Tibial nerve (tissue), 4 donors: ENCODE results near the gene ZBTB5. TPM values are rescaled to one million over a fixed set of nuclear protein-coding genes. Genes with fewer than 3 reads are reported as not detected.
"Not testable (repeated sequence)": the region's sequence is repeated elsewhere in the genome, so short reads cannot be mapped to it uniquely, and the experiment has no call there.

Source experiments
- DNase-seq, 2 donors: peaks; one replicate each; pipeline ENCODE4 v3.0.0-alpha.2; 2019; ENCODE audit warnings: low spot score in 2 of 2
- H3K27ac ChIP-seq, 4 donors: fragments of 200-600 bp; sonication (generic) in 3 of 4; one replicate each; pipeline ENCODE4 v1.5.1; 2017 to 2019; ENCODE audit warnings: mild to moderate bottlenecking in 1 of 4
- H3K27me3 ChIP-seq, 2 donors: fragments of 200-600 bp; sonication (generic) in 1 of 2; one replicate each; pipeline versions ENCODE4 v1.5.1 to v1.6.0; 2017 to 2019
- H3K36me3 ChIP-seq, 3 donors: fragments of 200-600 bp; sonication (generic); one replicate each; pipeline ENCODE4 v1.5.1; 2018 to 2019
- H3K4me1 ChIP-seq, 4 donors: fragments of 200-600 bp; sonication (generic) in 3 of 4; one replicate each; pipeline ENCODE4 v1.5.1; 2017 to 2019
- H3K4me3 ChIP-seq, 4 donors: fragments of 200-600 bp; sonication (generic) in 3 of 4; one replicate each; pipeline ENCODE4 v1.5.1; 2017 to 2019; ENCODE audit warnings: mild to moderate bottlenecking in 1 of 4, moderate library complexity in 1 of 4
- H3K9me3 ChIP-seq, 4 donors: fragments of 200-600 bp; sonication (generic) in 3 of 4; one replicate each; pipeline ENCODE4 v1.5.1; 2017 to 2019
- EP300 ChIP-seq, 2 donors: sonication (generic); formaldehyde crosslinking; IDR thresholded peaks; one replicate each; pipeline ENCODE4 v1.6.1; 2017; ENCODE audit warnings: antibody characterized with exemption in 2 of 2, mild to moderate bottlenecking in 1 of 2
- POLR2A ChIP-seq, 2 donors: fragments of 450-650 bp; IDR thresholded peaks; one replicate each; pipeline ENCODE4 v1.6.1; 2017; ENCODE audit warnings: antibody characterized with exemption in 2 of 2, mild to moderate bottlenecking in 2 of 2, moderate library complexity in 2 of 2
- WGBS, 2 donors: methylation state at CpG; one replicate each; pipeline ENCODE4 v1.1.5; 2018; 5-methylcytosine and 5-hydroxymethylcytosine counted together
- total RNA-seq, 4 donors: library from RNA; depleted of rRNA; stranded (reverse); fragments of >200 nt; gene quantifications; one replicate each; pipeline ENCODE4 v1.1.0, GENCODE V29; 2016
- TF ChIP-seq, protein P1 (sequence below), 5 experiments: fragments of 200-600 bp in 3 of 5; fragments of 450-650 bp in 2 of 5; sonication (generic) in 3 of 5; IDR thresholded peaks; one replicate each; pipeline ENCODE4 v1.5.1; 2016 to 2019; ENCODE audit warnings: antibody characterized with exemption in 5 of 5, mild to moderate bottlenecking in 3 of 5, moderate library complexity in 2 of 5

ZBTB5 gene
- total RNA-seq, 4 donors from 2014 or later, result 9.6 to 15.1 (median 13.5) TPM

DNA sequence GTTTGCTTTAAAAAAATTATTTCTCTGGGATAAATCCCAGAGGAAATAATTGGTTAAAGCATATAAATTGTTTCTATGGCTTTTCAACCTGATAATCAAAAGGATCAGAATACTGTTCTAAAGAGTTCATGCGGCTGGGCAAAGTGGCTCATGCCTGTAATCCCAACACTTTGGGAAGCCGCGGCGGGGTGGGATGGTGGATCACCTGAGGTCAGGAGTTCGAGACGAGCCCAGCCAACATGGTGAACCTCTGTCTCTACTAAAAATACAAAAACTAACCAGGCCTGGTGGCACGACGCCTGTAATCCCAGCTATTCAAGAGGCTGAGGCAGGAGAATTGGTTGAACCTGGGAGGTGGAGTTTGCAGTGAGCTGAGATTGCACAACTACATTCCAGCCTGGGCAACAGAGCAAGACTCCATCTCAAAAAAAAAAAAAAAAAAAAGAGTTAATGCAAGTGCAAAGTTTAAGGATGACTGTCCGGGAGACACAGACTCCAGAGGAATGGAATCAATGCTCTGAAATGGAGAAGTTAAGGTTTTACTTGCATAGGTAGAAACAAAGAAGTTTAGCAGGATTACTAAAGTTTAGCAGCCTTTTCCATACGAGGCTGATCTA, 59.4 kb downstream of the ZBTB5 start:
- DNase-seq, result no peak
- Histone ChIP-seq H3K27ac (no peak overlapping the region), H3K4me3 (no peak overlapping the region), H3K4me1 (no peaks in the 10 kb centered on the region), H3K36me3 (no peaks in the 10 kb centered on the region), H3K27me3 (no peaks in the 10 kb centered on the region), H3K9me3 (no peaks in the 10 kb centered on the region)
- TF ChIP-seq EP300 (IDR thresholded peaks at IDR 0.05), result no peak
- TF ChIP-seq, protein P1, sequence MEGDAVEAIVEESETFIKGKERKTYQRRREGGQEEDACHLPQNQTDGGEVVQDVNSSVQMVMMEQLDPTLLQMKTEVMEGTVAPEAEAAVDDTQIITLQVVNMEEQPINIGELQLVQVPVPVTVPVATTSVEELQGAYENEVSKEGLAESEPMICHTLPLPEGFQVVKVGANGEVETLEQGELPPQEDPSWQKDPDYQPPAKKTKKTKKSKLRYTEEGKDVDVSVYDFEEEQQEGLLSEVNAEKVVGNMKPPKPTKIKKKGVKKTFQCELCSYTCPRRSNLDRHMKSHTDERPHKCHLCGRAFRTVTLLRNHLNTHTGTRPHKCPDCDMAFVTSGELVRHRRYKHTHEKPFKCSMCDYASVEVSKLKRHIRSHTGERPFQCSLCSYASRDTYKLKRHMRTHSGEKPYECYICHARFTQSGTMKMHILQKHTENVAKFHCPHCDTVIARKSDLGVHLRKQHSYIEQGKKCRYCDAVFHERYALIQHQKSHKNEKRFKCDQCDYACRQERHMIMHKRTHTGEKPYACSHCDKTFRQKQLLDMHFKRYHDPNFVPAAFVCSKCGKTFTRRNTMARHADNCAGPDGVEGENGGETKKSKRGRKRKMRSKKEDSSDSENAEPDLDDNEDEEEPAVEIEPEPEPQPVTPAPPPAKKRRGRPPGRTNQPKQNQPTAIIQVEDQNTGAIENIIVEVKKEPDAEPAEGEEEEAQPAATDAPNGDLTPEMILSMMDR (IDR thresholded peaks at IDR 0.05), result no peak
- WGBS, 2 donors, result 84 to 86% methylated on average over 10 of the region's 10 CpGs

- H3K36me3 ChIP-seq, result no peaks in the 10 kb centered on the region
- 46 to 47% methylated on average over 3 of the region's 3 CpGs for WGBS, 2 donors
Measured at GRCh38 chr9:37405350-37405749, 59.9 kb downstream of the ZBTB5 start.

DNA sequence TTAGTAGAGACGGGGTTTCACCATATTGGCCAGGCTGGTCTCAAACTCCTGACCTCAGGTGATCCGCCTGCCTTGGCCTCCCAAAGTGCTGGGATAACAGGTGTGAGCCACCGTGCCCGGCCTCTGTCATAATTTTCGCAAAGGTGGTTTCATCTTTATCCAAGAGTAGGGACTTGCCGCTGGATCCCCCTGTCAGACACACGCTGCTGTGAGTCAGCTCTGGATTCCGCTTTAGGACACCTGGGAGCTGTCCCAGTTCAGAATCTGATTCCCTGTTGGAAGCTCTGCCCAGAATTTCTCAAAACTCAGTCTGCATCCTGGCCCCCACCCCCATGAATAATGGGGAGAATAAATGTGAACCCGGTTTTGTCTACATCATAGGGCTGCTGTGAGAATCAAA, 60.7 kb downstream of the ZBTB5 start:
- DNase-seq, result no peak
- H3K4me3 ChIP-seq, result no peak overlapping the region
- no peaks in the 10 kb centered on the region for H3K27me3 ChIP-seq
- no peaks in the 10 kb centered on the region for H3K4me1 ChIP-seq
- no peaks in the 10 kb centered on the region for H3K9me3 ChIP-seq
- TF ChIP-seq POLR2A (IDR thresholded peaks at IDR 0.05) (no peak), EP300 (IDR thresholded peaks at IDR 0.05) (no peak)
- TF ChIP-seq, protein P1 (IDR thresholded peaks at IDR 0.05), result no peak
- no peak overlapping the region for H3K27ac ChIP-seq
- WGBS, 2 donors, result 88 to 89% methylated on average over 9 of the region's 9 CpGs
- no peaks in the 10 kb centered on the region for H3K36me3 ChIP-seq

More at GRCh38 chr9:37405350-37405749, 59.9 kb downstream of the ZBTB5 start:
- TF ChIP-seq, protein P1 (IDR thresholded peaks at IDR 0.05), result no peak
- TF ChIP-seq POLR2A (IDR thresholded peaks at IDR 0.05) (no peak), EP300 (IDR thresholded peaks at IDR 0.05) (no peak)
- DNase-seq, result no peak
- Histone ChIP-seq H3K4me1 (no peaks in the 10 kb centered on the region), H3K9me3 (no peaks in the 10 kb centered on the region), H3K4me3 (no peak overlapping the region), H3K27ac (no peak overlapping the region), H3K27me3 (no peaks in the 10 kb centered on the region)

DNA sequence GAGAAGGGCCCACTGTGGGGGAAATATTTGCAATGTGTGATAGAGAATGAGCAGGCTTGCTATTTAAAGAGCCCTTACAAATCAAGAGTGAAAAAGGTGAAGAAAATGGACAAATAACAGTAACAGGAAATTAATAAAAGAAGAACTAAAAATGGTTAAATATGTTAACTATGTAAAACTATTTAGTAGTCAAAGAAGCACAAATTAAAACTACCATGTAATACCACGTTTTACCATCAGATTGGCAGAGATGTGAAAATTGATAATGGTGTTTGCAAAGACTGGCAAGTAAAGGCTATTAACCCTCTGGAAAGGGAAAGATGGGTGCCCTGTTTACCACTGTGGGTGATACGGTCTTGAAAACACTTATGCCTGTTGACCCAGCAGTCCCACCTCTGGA, 65.9 kb downstream of the ZBTB5 start:
- Histone ChIP-seq H3K27ac (no peak overlapping the region), H3K27me3 (no peaks in the 10 kb centered on the region), H3K9me3 (no peaks in the 10 kb centered on the region), H3K4me1 (no peaks in the 10 kb centered on the region), H3K36me3 (no peaks in the 10 kb centered on the region), H3K4me3 (no peak overlapping the region)
- WGBS, 2 donors, result 58% methylated on average over 2 of the region's 2 CpGs
- TF ChIP-seq, protein P1 (IDR thresholded peaks at IDR 0.05), result no peak
- no peak for TF ChIP-seq POLR2A (IDR thresholded peaks at IDR 0.05)
- no peak for TF ChIP-seq EP300 (IDR thresholded peaks at IDR 0.05)
- no peak for DNase-seq

- 83 to 85% methylated on average over 7 of the region's 7 CpGs for WGBS, 2 donors
- Histone ChIP-seq H3K4me3 (no peak overlapping the region), H3K9me3 (no peaks in the 10 kb centered on the region), H3K27ac (no peak overlapping the region), H3K36me3 (no peaks in the 10 kb centered on the region), H3K27me3 (no peaks in the 10 kb centered on the region), H3K4me1 (no peaks in the 10 kb centered on the region)
- TF ChIP-seq POLR2A (IDR thresholded peaks at IDR 0.05), result no peak
- TF ChIP-seq, protein P1 (IDR thresholded peaks at IDR 0.05), result no peak
- TF ChIP-seq EP300 (IDR thresholded peaks at IDR 0.05), result no peak
- no peak for DNase-seq
Measured at GRCh38 chr9:37398464-37399025, 66.7 kb downstream of the ZBTB5 start.

- not testable (repeated sequence) for H3K27ac ChIP-seq, H3K4me1 ChIP-seq, H3K4me3 ChIP-seq, H3K27me3 ChIP-seq, H3K9me3 ChIP-seq, DNase-seq, H3K36me3 ChIP-seq
- WGBS, 2 donors, result 92 to 93% methylated on average over 3 of the region's 3 CpGs
Measured at GRCh38 chr9:37397948-37398347, 67.3 kb downstream of the ZBTB5 start.
